Immature natural killer cell (primary cell): ENCODE measurements around the gene HLCS. TPM values are rescaled to one million over a fixed set of nuclear protein-coding genes. Genes with fewer than 3 reads are reported as not detected.

Experiments
- DNase-seq, 3 donors: peaks; one replicate each; pipeline ENCODE4 v3.0.0; 2022; ENCODE audit warnings: mixed read lengths in 1 of 3
- H3K27ac Mint-ChIP-seq, 6 donors: one replicate each; pipeline ENCODE4 v1.8.0; 2020; ENCODE audit warnings: mixed read lengths in 6 of 6, mild to moderate bottlenecking in 5 of 6, inconsistent platforms in 4 of 6, moderate library complexity in 3 of 6
- H3K27me3 Mint-ChIP-seq, 3 donors: one replicate each; pipeline ENCODE4 v1.8.0; 2020 to 2021; ENCODE audit warnings: low read depth in 3 of 3, mild to moderate bottlenecking in 3 of 3, mixed read lengths in 3 of 3, moderate library complexity in 3 of 3, inconsistent platforms in 1 of 3
- H3K36me3 Mint-ChIP-seq, 3 donors: one replicate each; pipeline ENCODE4 v1.8.0; 2020; ENCODE audit warnings: mixed read lengths in 3 of 3, inconsistent platforms in 2 of 3, mild to moderate bottlenecking in 2 of 3
- H3K4me1 Mint-ChIP-seq, 2 donors: one replicate each; pipeline ENCODE4 v1.8.0; 2020; ENCODE audit warnings: inconsistent platforms in 2 of 2, mild to moderate bottlenecking in 2 of 2, mixed read lengths in 2 of 2, moderate library complexity in 1 of 2
- H3K4me3 Mint-ChIP-seq, 5 donors: one replicate each; pipeline ENCODE4 v1.8.0; 2020; ENCODE audit warnings: mild to moderate bottlenecking in 5 of 5, mixed read lengths in 5 of 5, inconsistent platforms in 3 of 5, moderate library complexity in 3 of 5
- H3K9me3 Mint-ChIP-seq, 6 donors: one replicate each; pipeline ENCODE4 v1.8.0; 2020; ENCODE audit warnings: mild to moderate bottlenecking in 6 of 6, mixed read lengths in 6 of 6, inconsistent platforms in 4 of 6, moderate library complexity in 3 of 6
- polyA plus RNA-seq, 3 donors: library from polyadenylated mRNA; unstranded; fragments of 300-500 nt; fragmentation: Illumina TruSeq; gene quantifications; one replicate each; pipeline ENCODE4 v1.2.3, GENCODE V29; 2021

HLCS gene
- polyA plus RNA-seq, 3 donors from 2014 or later: 12.6 to 15.7 (median 15.5) TPM

GRCh38 chr21:36729310-36729970, 237.0 kb downstream of the HLCS start:
- no peaks in the 10 kb centered on the region for H3K36me3 Mint-ChIP-seq
- DNase-seq: no peak
- H3K9me3 Mint-ChIP-seq: no peaks in the 10 kb centered on the region
- no peak overlapping the region for H3K27ac Mint-ChIP-seq
- H3K4me3 Mint-ChIP-seq: no peak overlapping the region
- H3K27me3 Mint-ChIP-seq: peaks cover 5 to 11% (median 6%) of the 10 kb centered on the region in 3 donors
- no peaks in the 10 kb centered on the region for H3K4me1 Mint-ChIP-seq

- DNase-seq: no peak
- Mint-ChIP-seq H3K27me3 (peaks cover 5 to 11% (median 6%) of the 10 kb centered on the region in 3 donors), H3K9me3 (no peaks in the 10 kb centered on the region), H3K27ac (no peak overlapping the region), H3K4me1 (no peaks in the 10 kb centered on the region), H3K4me3 (no peak overlapping the region), H3K36me3 (no peaks in the 10 kb centered on the region)
Observed at GRCh38 chr21:36728371-36729111, 237.9 kb downstream of the HLCS start.

GRCh38 chr21:36727866-36728265, 238.6 kb downstream of the HLCS start:
- no peak overlapping the region for H3K4me3 Mint-ChIP-seq
- DNase-seq: no peak
- H3K27me3 Mint-ChIP-seq: peaks cover 6 to 11% (median 8%) of the 10 kb centered on the region in 3 donors
- H3K4me1 Mint-ChIP-seq: no peaks in the 10 kb centered on the region
- H3K9me3 Mint-ChIP-seq: no peaks in the 10 kb centered on the region
- H3K27ac Mint-ChIP-seq: no peak overlapping the region
- no peaks in the 10 kb centered on the region for H3K36me3 Mint-ChIP-seq

- Mint-ChIP-seq H3K27ac (no peak overlapping the region), H3K4me1 (no peaks in the 10 kb centered on the region), H3K4me3 (no peak overlapping the region), H3K36me3 (no peaks in the 10 kb centered on the region), H3K9me3 (no peaks in the 10 kb centered on the region), H3K27me3 (peaks cover 7 to 9% (median 8%) of the 10 kb centered on the region in 3 donors)
- DNase-seq: no peak
Observed at GRCh38 chr21:36725793-36726386, 240.6 kb downstream of the HLCS start.

GRCh38 chr21:36724660-36725059, 241.8 kb downstream of the HLCS start:
- Mint-ChIP-seq H3K9me3 (no peaks in the 10 kb centered on the region), H3K4me3 (no peak overlapping the region), H3K36me3 (no peaks in the 10 kb centered on the region), H3K4me1 (no peaks in the 10 kb centered on the region), H3K27me3 (peaks cover 5 to 15% (median 6%) of the 10 kb centered on the region in 3 donors), H3K27ac (no peak overlapping the region)
- DNase-seq: no peak

GRCh38 chr21:36723371-36723881, 243.0 kb downstream of the HLCS start:
- Mint-ChIP-seq H3K4me1 (no peaks in the 10 kb centered on the region), H3K9me3 (no peaks in the 10 kb centered on the region), H3K27ac (no peak overlapping the region), H3K36me3 (no peaks in the 10 kb centered on the region), H3K27me3 (peaks cover 5 to 17% (median 6%) of the 10 kb centered on the region in 3 donors), H3K4me3 (no peak overlapping the region)
- no peak for DNase-seq

- Mint-ChIP-seq H3K4me3 (no peak overlapping the region), H3K27me3 (peaks cover 5 to 22% (median 6%) of the 10 kb centered on the region in 3 donors), H3K36me3 (no peaks in the 10 kb centered on the region), H3K9me3 (no peaks in the 10 kb centered on the region), H3K4me1 (no peaks in the 10 kb centered on the region), H3K27ac (no peak overlapping the region)
- no peak for DNase-seq
Observed at GRCh38 chr21:36722370-36723368, 243.8 kb downstream of the HLCS start.

GRCh38 chr21:36721817-36722216, 244.7 kb downstream of the HLCS start:
- peaks cover 4 to 19% (median 6%) of the 10 kb centered on the region in 3 donors for H3K27me3 Mint-ChIP-seq

GRCh38 chr21:36719614-36720013, 246.9 kb downstream of the HLCS start:
- no peak overlapping the region for H3K27ac Mint-ChIP-seq
- no peaks in the 10 kb centered on the region for H3K36me3 Mint-ChIP-seq
- peaks cover 8 to 23% (median 9%) of the 10 kb centered on the region in 3 donors for H3K27me3 Mint-ChIP-seq
- DNase-seq: no peak
- H3K4me3 Mint-ChIP-seq: no peak overlapping the region
- no peaks in the 10 kb centered on the region for H3K9me3 Mint-ChIP-seq
- no peaks in the 10 kb centered on the region for H3K4me1 Mint-ChIP-seq

More at GRCh38 chr21:36721817-36722216, 244.7 kb downstream of the HLCS start:
- H3K9me3 Mint-ChIP-seq: no peaks in the 10 kb centered on the region
- DNase-seq: no peak
- H3K4me3 Mint-ChIP-seq: no peak overlapping the region
- H3K4me1 Mint-ChIP-seq: no peaks in the 10 kb centered on the region
- H3K27ac Mint-ChIP-seq: no peak overlapping the region
- no peaks in the 10 kb centered on the region for H3K36me3 Mint-ChIP-seq

- no peak for DNase-seq
Observed at GRCh38 chr21:36718951-36719501, 247.4 kb downstream of the HLCS start.

GRCh38 chr21:36717976-36718375, 248.5 kb downstream of the HLCS start:
- Mint-ChIP-seq H3K36me3 (no peaks in the 10 kb centered on the region), H3K4me1 (no peaks in the 10 kb centered on the region), H3K9me3 (no peaks in the 10 kb centered on the region), H3K27me3 (peaks cover 6 to 25% (median 13%) of the 10 kb centered on the region in 3 donors), H3K27ac (no peak overlapping the region), H3K4me3 (no peak overlapping the region)
- DNase-seq: no peak

More at GRCh38 chr21:36718951-36719501, 247.4 kb downstream of the HLCS start:
- peaks cover 8 to 23% (median 12%) of the 10 kb centered on the region in 3 donors for H3K27me3 Mint-ChIP-seq
- no peak overlapping the region for H3K27ac Mint-ChIP-seq
- no peaks in the 10 kb centered on the region for H3K9me3 Mint-ChIP-seq
- no peaks in the 10 kb centered on the region for H3K4me1 Mint-ChIP-seq
- H3K36me3 Mint-ChIP-seq: no peaks in the 10 kb centered on the region
- no peak overlapping the region for H3K4me3 Mint-ChIP-seq

GRCh38 chr21:36716836-36717235, 249.6 kb downstream of the HLCS start:
- H3K36me3 Mint-ChIP-seq: no peaks in the 10 kb centered on the region
- H3K27me3 Mint-ChIP-seq: peaks cover 4 to 21% (median 18%) of the 10 kb centered on the region in 3 donors
- no peak for DNase-seq
- no peak overlapping the region for H3K4me3 Mint-ChIP-seq
- no peaks in the 10 kb centered on the region for H3K4me1 Mint-ChIP-seq
- H3K27ac Mint-ChIP-seq: no peak overlapping the region
- H3K9me3 Mint-ChIP-seq: no peaks in the 10 kb centered on the region

GRCh38 chr21:36716387-36716786, 250.1 kb downstream of the HLCS start:
- H3K27ac Mint-ChIP-seq: no peak overlapping the region
- H3K4me3 Mint-ChIP-seq: no peak overlapping the region
- H3K36me3 Mint-ChIP-seq: no peaks in the 10 kb centered on the region
- peaks cover 4 to 21% (median 19%) of the 10 kb centered on the region in 3 donors for H3K27me3 Mint-ChIP-seq
- no peaks in the 10 kb centered on the region for H3K9me3 Mint-ChIP-seq
- no peaks in the 10 kb centered on the region for H3K4me1 Mint-ChIP-seq
- no peak for DNase-seq
